IPS DF 6.9 (cell line): Measurements from ENCODE around the gene SNCG.
"Not testable (repeated sequence)": the region's sequence is repeated elsewhere in the genome, so short reads cannot be mapped to it uniquely, and the experiment has no call there.

ENCODE experiments used
- DNase-seq: peaks from one replicate; pipeline ENCODE4 v3.0.0-alpha.2; 2013; ENCODE audit warnings: low read depth, low spot score
- H3K27ac ChIP-seq: one replicate; pipeline ENCODE4 v1.5.1; 2013; ENCODE audit warnings: low read length, control low read depth
- H3K27me3 ChIP-seq: 2 replicates; pipeline ENCODE4 v1.6.1; 2013; ENCODE audit warnings: mild to moderate bottlenecking, low read length; ENCODE audit not compliant: control insufficient read depth, insufficient read depth
- H3K36me3 ChIP-seq: 2 replicates; pipeline ENCODE4 v1.6.1; 2013; ENCODE audit warnings: low read length; ENCODE audit not compliant: control insufficient read depth, insufficient read depth
- H3K4me1 ChIP-seq: 2 replicates; pipeline ENCODE4 v1.6.1; 2013; ENCODE audit warnings: low read length; ENCODE audit not compliant: control insufficient read depth, insufficient read depth
- H3K4me3 ChIP-seq: 2 replicates; pipeline ENCODE4 v1.5.1; 2013; ENCODE audit warnings: mild to moderate bottlenecking, low read length
- H3K9me3 ChIP-seq: 2 replicates; pipeline ENCODE4 v1.6.1; 2013; ENCODE audit warnings: low read length, inconsistent platforms; ENCODE audit not compliant: control insufficient read depth, insufficient read depth
- WGBS: extraction: QIAGEN DNeasy Blood & Tissue Kit; methylation state at CpG from one replicate; pipeline ENCODE4 v1.1.7; 2013; ENCODE audit warnings: mixed read lengths, missing lambda C conversion rate; ENCODE audit not compliant: insufficient read length, insufficient coverage; 5-methylcytosine and 5-hydroxymethylcytosine counted together

Gene SNCG

DNA sequence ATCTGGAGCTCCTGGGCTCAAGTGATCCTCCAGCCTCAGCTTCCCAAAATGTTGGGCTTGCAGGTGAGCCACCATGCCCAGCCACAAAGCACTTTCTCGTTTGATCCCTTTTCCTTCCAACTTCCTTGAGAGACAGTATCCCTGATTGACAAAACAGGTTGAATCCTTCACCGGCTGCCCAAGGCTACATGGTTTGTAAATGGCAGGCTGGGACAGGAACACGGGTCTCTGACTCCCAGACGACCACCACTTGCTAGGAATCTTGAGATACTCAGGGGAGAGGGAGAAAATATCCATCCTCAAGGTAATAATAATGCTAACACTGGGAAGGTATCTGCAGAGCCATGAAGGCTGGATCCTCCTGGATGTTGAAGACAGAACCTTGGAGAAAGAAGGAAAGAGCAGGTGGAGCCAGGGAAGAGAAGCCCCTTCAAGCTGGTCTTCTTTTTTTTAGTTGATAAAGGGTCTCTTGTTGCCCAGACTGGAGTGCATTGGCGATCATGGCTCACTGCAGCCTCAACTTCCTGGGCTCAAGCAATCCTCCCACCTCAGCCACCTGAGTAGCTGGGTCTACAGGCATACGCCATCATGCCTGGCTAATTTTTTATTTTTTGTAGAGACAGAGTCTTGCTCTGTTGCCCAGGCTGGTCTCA is 20.8 kb upstream of the SNCG start:
- DNase-seq: no peak
- no peak overlapping the region for H3K27ac ChIP-seq
- H3K9me3 ChIP-seq: no peaks in the 10 kb centered on the region
- H3K4me1 ChIP-seq: peaks cover 1% of the 10 kb centered on the region; the same call in 1 of the 2 replicates
- WGBS: no CpG with 5 or more reads among the region's 6 CpGs
- no peaks in the 10 kb centered on the region for H3K36me3 ChIP-seq
- no peaks in the 10 kb centered on the region for H3K27me3 ChIP-seq
- no peak overlapping the region for H3K4me3 ChIP-seq

DNA sequence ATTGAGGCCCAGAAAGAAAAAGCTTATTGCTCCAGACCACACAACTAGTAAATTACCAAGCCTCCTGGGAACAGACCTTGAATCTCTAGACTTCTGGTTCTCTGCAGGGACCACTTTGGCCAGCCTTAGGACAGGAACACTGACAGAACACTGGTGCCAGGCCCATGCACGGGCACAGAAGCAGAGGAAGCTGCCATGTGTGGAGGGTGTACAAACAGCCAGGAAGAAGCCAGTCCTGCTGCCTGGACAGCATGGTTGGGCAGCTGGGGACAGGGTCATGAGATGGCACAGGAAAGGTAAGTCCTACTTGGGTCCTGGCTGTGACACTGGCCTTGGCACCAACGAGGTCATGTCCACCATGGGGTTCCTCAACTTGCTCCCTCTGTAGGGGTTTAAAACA is 20.1 kb upstream of the SNCG start:
- no CpG with 5 or more reads among the region's 2 CpGs for WGBS
- no peak overlapping the region for H3K4me3 ChIP-seq

DNA sequence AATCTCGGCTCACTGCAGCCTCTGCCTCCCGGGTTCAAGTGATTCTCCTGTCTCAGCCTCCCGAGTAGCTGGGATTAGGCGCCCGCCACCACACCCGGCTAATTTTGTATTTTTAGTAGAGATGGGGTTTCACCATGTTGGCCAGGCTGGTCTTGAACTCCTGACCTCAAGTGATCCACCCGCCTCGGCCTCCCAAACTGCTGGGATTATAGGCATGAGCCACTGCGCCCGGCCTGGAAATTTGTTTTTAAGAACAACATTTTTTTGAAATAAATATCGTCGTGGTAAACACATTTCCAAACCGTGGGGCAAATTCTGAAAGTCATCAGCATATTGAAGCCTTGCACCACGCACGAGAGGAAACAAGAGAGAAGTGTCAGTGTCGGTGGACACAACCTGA is 18.3 kb upstream of the SNCG start:
- H3K4me3 ChIP-seq, H3K27ac ChIP-seq, H3K27me3 ChIP-seq, H3K36me3 ChIP-seq, DNase-seq, H3K4me1 ChIP-seq, H3K9me3 ChIP-seq: not testable (repeated sequence)
- WGBS: no CpG with 5 or more reads among the region's 16 CpGs

More for the DNA sequence above, 20.1 kb upstream of the SNCG start:
- H3K9me3 ChIP-seq: no peaks in the 10 kb centered on the region
- H3K27ac ChIP-seq: no peak overlapping the region
- no peaks in the 10 kb centered on the region for H3K36me3 ChIP-seq
- no peaks in the 10 kb centered on the region for H3K27me3 ChIP-seq
- H3K4me1 ChIP-seq: peaks cover 1% of the 10 kb centered on the region; the same call in 1 of the 2 replicates
- no peak for DNase-seq

DNA sequence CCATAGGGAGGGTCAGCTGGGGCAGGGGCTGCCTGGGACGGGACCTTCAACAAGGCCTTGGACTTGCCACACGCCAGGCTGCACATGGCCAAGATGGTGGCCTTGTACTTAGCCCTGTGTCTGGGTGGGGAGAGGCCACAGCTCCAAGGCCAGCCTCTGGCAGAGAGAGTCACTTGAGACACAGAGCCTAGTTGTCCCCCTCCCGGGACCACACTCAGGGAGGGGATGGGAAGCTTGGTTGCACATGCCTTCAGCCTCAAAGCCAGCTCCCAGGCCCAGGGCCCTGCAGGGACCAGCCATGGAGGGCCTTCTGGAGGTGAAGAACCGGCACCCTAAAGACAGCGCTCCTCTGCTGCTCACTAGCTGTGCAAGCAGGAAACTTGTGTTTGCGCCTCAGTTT is 17.7 kb upstream of the SNCG start:
- no peaks in the 10 kb centered on the region for H3K36me3 ChIP-seq
- no peak overlapping the region for H3K27ac ChIP-seq
- no peaks in the 10 kb centered on the region for H3K27me3 ChIP-seq
- no peak overlapping the region for H3K4me3 ChIP-seq
- H3K4me1 ChIP-seq: peaks cover 5% of the 10 kb centered on the region
- no CpG with 5 or more reads among the region's 6 CpGs for WGBS
- DNase-seq: no peak
- H3K9me3 ChIP-seq: no peaks in the 10 kb centered on the region

DNA sequence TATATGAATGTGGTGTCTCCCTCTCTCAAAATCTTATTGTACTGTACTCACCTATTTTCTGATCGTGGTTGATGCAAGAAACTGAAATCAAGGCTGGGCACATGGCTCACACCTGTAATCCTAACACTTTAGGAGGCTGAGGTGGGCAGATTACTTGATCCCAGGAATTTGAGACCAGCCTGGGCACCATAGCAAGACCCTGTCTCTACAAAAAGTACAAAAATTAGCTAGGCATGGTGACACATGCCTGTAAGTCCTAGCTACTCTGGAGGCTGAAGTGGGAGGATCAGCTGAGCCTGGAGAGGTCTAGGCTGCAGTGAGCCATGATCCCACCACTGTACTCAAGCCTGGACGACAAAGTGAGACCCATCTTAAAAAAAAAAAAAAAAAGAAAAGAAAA is 17.0 kb upstream of the SNCG start:
- no peaks in the 10 kb centered on the region for H3K36me3 ChIP-seq
- no peaks in the 10 kb centered on the region for H3K9me3 ChIP-seq
- no peak for DNase-seq
- no peak overlapping the region for H3K4me3 ChIP-seq
- no peaks in the 10 kb centered on the region for H3K27me3 ChIP-seq
- no CpG with 5 or more reads among the region's 2 CpGs for WGBS
- H3K27ac ChIP-seq: no peak overlapping the region
- H3K4me1 ChIP-seq: peaks cover 5% of the 10 kb centered on the region

DNA sequence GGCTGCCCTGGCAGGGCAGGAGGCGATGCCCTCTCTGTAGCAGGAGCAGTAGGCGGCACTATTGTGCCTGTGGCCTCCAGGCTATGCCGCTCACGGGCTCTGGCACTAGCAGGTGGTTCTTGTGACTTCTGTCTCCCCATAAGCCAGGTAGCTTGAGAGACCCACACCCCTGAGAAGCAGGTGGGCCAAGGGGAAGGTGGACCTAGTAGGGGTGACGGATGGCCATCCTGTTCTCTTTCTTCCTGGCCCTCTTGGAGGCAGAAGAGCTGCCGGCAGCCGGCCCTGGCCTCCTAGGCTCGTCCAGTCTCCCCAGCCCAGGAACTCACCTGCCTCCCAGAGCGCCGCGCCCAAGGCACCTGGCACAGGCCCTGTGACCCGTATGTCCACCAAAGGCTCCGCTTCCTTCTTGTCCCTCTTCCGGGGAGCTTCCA is 16.4 kb upstream of the SNCG start:
- Histone ChIP-seq H3K36me3 (no peaks in the 10 kb centered on the region), H3K4me3 (no peak overlapping the region), H3K9me3 (no peaks in the 10 kb centered on the region), H3K4me1 (peaks cover 5% of the 10 kb centered on the region), H3K27me3 (no peaks in the 10 kb centered on the region), H3K27ac (no peak overlapping the region)
- no CpG with 5 or more reads among the region's 14 CpGs for WGBS
- no peak for DNase-seq

DNA sequence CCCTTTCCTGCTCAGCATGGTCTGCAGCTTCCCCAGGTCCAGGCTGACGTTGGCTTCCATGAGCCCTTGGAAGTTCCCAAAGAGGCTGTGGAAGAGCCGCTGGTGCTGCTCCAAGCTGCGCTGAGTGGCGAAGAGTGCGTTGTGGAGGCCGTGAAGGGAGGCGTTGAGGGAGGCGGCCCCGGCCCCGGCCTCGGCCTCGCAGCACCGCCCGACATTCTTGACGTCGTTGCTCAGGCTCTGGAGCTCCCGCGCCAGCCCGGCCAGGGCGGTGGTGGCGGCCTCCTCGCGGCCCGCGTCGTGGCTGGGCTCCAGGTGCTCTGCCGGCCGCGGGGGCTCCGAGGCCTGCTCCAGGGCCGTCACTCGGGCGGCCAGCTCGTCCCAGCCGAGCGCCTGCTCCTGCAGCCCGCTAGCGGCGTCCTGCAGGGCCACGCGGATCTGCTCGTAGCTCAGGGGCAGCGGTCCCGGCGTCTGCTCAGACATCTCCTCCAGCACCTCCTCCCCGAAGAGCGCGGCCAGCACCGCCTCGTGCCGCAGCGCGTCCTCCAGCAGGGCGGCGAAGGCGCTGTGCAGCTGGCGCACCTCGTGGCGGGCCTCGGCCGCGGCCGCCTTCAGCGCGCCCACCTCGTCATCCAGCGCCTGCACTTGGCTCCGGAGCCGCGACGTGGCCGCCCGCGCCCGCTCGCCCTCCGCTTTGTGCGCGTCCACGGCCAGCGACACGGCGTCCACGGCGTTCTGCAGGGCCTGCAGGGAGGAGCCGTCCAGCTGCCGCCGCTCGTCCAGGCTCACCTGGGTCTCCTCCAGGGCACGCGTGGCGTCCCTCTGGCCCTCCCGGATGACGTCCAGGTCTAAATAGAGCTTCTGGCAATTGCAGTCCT is 15.7 kb upstream of the SNCG start:
- H3K27ac ChIP-seq: no peak overlapping the region
- WGBS: no CpG with 5 or more reads among the region's 94 CpGs
- H3K4me3 ChIP-seq: no peak overlapping the region
- no peak for DNase-seq
- no peaks in the 10 kb centered on the region for H3K27me3 ChIP-seq
- peaks cover 5% of the 10 kb centered on the region for H3K4me1 ChIP-seq
- H3K36me3 ChIP-seq: no peaks in the 10 kb centered on the region
- H3K9me3 ChIP-seq: no peaks in the 10 kb centered on the region

DNA sequence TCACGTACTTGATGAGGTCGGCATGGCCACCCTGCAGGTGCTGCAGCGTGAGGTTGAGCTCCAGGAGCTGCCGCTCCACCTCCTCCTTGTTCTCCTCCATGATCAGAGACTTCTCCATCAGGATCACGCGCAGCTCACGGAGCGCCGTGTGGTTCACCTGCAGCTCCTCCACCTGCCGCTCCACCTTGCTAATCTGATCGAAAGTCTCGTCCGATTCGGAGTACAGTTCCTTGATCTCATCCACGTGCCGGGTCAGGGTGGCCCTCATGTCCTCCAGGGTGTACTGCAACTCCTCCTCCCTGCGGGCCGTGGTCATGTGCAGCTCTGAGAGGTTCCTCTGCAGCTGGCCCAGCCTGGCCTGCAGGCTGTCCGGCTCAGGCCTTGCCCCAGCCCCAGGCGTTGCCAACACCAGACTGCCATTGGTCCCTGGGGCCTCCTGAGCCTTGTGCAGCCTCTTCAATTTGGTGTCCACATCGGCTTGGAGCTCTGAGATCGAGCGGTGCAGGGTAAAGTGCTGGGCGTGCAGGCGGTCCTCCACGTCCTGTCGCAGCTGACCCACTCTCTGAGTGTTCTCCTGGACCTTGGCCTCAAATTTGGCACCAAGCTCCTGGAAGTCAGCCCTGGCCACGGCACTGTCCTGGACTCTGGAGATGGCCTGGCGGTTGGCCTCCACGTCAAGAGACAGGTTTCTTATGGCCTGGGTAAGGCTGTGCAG is 14.9 kb upstream of the SNCG start:
- Histone ChIP-seq H3K9me3 (no peaks in the 10 kb centered on the region), H3K27me3 (no peaks in the 10 kb centered on the region), H3K27ac (no peak overlapping the region), H3K36me3 (no peaks in the 10 kb centered on the region), H3K4me1 (peaks cover 5% of the 10 kb centered on the region), H3K4me3 (no peak overlapping the region)
- WGBS: no CpG with 5 or more reads among the region's 30 CpGs
- no peak for DNase-seq

DNA sequence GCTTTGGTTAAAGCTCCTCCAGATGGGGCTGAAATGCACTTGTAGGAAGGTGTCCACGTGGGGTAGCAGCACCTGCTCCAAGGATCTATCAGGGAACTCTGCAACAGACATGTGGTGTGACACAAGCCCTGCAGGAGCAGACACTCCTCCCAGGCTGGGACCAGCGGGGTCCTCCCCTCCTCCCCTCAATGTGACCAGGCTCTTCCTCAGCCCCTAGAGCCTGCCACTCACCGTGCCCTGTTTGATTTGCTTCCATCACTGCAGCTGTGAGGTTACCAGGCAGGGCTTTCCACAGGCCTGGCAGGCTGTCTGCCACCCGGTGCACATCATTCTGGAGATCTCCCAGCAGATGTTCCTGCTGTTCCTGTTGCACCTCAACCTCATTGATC is 14.4 kb upstream of the SNCG start:
- no CpG with 5 or more reads among the region's 4 CpGs for WGBS

DNA sequence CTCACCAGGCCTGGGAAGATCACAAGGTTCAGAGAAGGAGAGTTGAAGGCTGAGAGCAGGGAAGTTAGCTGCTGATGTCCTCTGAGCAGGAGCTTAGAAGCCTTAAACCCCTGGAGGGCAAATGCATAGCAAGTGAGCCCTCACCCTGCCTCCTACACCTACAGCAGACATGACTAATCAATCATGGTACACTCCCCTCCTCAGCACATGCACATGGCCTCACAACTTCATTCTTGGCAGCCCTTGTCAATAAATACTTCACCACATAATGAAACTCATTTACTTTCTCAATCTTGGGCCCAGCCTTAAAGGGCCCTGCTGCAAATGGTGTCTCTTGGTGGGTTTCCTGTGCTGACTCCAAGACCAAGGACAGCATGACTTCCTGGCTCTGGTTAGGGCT is 13.9 kb upstream of the SNCG start:
- DNase-seq: no peak
- Histone ChIP-seq H3K27ac (no peak overlapping the region), H3K9me3 (no peaks in the 10 kb centered on the region), H3K4me1 (peaks cover 5% of the 10 kb centered on the region), H3K27me3 (no peaks in the 10 kb centered on the region), H3K4me3 (no peak overlapping the region), H3K36me3 (no peaks in the 10 kb centered on the region)

More for the DNA sequence above, 14.4 kb upstream of the SNCG start:
- Histone ChIP-seq H3K36me3 (no peaks in the 10 kb centered on the region), H3K4me1 (peaks cover 5% of the 10 kb centered on the region), H3K9me3 (no peaks in the 10 kb centered on the region), H3K4me3 (no peak overlapping the region), H3K27ac (no peak overlapping the region), H3K27me3 (no peaks in the 10 kb centered on the region)
- no peak for DNase-seq
